Kidney tubule cell (primary cell): ENCODE results near the gene MYOC.
A peak's percentile ranks its signal among the peaks of the same experiment; 100 is the strongest.
"Not testable (repeated sequence)": the region's sequence is repeated elsewhere in the genome, so short reads cannot be mapped to it uniquely, and the experiment has no call there.

Experiments
- DNase-seq: peaks from one replicate; pipeline ENCODE4 v3.0.0-alpha.2; 2018; ENCODE audit warnings: low spot score

Gene MYOC

DNA sequence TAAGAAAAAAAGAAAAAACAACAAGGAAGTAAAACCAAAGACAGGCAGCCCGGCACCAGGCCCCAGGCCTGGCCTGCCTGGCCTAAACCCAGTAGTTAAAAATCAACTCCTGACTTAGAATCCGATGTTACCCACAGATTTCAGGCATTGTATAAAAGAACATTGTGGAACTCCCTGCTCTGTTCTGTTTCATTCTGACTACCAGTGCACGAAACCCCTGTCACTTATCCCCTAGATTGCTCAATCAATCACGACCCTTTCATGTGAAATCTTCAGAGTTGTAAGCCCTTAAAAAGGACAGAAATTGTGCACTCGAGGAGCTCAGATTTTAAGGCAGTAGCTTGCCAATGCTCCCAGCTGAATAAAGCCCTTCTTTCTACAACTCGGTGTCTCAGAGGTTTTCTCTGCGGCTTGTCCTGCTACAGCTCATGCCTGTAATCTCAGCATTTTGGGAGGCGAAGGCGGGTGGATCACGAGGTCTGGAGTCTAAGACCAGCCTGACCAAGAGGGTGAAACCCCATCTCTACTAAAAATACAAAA lies 46.0 kb downstream of the MYOC start:
- DNase-seq, result peak; percentile 39

DNA sequence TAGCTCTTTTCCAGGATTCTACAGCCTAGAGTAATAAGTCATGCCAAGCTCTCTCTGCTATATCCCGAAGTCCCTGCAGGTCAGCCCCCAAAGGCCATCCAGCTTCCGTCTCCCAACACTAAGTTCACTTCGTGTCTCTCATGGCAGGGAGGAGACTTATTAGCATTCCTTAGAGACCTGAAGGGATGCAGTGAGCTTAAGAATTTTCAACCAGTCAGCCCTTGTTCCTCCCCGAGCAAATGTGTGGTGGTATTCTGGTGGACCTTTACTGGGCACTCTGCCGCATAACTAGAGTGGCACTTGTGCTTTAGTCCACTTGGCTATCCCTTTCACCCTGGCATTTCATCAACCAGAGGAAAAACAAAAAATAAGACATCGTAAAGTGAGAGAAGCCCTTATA lies 49.4 kb downstream of the MYOC start:
- not testable (repeated sequence) for DNase-seq

DNA sequence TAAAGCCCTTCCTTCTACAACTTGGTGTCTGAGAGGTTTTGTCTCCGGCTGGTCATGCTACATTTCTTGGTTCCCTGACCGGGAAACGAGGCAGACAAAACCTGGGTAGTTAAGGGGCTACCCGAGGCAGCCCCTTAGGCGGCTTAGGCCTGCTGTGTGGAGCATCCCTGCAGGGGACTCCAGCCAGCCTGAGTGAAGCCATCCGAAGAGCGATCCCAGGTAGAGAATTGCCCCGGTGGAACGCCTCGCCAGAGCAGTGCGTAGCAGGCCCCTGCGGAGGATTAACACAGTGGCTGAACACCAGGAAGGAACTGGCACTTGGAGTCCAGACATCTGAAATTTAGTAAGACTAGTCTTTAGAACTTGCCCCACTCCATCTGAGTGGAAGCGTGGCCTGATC lies 51.6 kb downstream of the MYOC start:
- DNase-seq, result peak; percentile 11

DNA sequence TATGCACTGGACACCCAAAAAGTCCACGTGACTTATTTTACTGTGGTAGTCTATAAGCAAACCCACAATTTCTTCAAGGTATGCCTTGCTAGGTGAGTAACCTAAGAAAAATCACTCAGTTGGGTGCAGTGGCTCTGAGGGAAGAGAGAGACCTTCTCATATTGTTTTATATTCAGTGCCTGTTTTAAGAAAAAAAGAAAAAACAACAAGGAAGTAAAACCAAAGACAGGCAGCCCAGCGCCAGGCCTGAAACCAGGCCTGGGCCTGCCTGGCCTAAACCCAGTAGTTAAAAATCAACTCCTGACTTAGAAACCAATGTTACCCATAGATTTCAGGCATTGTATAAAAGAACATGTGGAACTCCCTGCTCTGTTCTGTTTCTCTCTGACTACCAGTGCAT lies 52.2 kb downstream of the MYOC start:
- DNase-seq, result peak; percentile 80

DNA sequence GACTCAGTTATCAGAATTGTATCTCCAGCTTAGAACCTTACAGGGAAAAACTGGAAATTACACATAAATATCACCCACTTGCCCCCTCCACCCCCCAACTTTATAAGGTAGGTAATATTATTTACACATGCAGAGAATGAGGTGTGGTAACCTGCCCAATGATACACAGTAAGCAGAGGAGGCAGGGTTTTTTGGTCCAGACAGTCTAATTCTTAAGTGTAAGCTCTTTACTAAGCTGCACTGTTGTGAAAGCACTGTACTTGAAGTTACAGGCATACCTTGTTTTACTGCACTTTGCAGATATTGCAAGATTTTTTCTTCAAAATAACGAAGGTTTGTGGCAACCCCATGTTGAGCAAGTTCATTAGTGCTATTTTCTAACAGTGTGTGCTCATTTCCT lies 55.3 kb downstream of the MYOC start:
- DNase-seq, result no peak

DNA sequence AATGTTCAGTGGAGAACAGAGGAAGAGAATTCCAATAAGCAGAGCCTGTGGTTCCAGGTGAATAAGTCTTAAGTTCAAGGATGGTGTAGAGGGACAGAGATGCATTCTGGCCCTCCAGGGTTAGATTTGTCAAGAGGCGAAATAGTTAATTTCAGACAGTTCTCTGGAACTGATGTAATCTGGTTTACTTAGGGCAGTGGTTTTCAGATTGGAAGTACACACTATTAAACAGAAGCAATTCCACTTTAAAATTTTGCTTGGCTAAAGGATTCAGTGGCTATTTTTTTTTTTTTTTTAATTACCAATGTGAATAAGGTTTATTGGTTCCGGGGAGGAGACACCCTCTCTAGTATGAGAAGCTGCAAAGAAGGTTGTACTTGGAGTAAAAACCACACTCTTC lies 55.8 kb downstream of the MYOC start:
- no peak for DNase-seq

DNA sequence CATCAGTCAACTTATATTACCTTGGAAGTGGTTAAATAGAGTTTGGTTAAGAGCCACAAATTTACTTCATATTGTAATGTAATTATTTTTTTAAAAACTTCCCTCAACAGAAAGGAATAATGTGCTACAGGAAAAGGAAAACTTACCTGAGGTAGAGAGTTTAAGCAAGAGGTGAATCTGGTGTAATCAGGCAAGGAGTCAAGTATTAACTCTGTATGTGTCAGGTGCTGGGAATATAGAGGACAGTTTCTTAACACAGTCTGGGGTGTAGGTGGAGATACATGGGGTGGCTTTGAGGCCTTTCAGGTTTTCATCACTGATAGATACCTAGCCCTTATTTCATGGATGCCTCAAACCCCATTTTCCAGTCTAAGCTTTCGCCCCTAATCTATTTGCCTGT lies 56.4 kb downstream of the MYOC start:
- no peak for DNase-seq

DNA sequence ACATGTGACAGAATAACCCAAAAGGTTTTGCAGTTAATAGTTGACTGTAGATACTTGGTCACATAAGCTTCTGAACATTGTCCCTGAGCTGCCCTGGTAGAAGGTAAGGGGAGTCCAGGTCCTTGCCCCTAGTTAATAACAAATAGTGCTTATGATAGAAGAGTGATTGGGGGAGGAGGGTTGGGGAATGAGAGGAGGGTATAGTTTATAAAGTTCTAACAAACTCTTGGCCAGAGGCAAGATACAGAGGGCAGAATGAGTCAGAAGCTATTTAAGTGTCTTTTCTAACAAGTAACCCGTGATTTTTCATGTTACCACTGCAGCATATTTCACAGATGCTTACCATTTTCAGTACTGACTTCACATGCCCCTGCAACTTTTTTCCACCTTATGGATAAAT lies 57.2 kb downstream of the MYOC start:
- peak; percentile 30 for DNase-seq

DNA sequence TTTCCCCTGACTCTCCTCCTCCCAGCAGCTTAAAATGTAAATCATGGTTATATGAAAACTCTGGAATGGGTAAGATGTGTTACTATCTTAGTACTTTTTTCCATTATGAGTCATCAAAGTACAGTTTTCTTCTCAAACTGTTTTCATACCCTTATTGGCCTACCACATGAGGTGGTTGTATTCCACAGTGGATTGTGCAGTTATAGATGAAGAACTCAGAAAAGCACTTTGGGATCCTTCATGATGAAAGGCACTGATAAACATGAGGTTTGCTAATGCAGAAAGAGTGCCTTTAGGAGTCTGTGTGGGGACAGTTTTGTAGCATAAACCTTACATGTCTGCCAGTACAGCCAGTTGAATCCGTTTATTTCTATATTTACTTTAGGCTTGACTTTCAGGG lies 62.5 kb downstream of the MYOC start:
- no peak for DNase-seq

DNA sequence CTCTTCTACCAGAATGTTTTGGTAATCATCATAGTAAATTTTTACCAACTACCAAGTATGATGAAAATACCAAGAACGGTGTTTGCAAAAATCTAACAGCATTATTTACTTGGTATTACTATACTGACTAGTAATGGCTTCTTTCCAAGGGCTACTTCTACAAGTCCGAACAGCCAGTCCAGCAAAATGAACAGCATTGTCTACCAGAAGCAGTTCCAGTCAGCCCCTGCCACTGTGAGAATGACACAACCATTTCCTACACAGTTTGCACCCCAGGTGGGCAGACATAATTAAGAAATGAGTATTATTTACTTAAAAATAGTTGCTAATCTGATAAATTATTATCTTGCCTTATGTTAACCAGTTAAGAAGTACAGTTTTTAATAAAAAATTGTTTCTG lies 64.3 kb downstream of the MYOC start:
- no peak for DNase-seq

DNA sequence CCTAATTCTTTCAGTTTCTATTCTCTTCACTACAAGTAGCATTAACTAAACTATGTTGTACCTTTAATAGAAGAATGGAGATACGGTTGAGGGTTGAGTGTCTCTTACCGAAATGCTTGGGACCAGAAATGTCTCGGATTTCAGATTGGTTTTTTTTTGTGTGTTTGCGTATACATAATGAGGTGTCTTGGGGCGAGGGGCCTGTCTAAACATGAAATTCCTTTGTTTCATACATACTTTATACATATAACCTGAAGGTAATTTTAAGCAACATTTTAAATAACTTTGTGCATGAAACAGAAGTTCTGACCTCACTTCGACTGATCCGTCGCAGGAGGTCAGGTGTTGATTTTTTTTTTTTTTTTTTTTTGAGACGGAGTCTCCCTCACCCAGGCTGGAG lies 66.8 kb downstream of the MYOC start:
- DNase-seq, result no peak
